Measurements from ENCODE around the gene GAL3ST2.

Gene GAL3ST2

GRCh38 chr2:241762321-241762932 is 14.2 kb upstream of the GAL3ST2 start:
- Histone ChIP-seq H3K4me1 (peaks cover 17% of the 10 kb centered on the region), H3K36me3 (peaks cover 9% of the 10 kb centered on the region), H3K4me3 (ENCODE audit: low read depth, low read length) (no peak overlapping the region; the same call in 1 of the 2 replicates), H3K9me3 (no peaks in the 10 kb centered on the region), H3K27me3 (no peaks in the 10 kb centered on the region)
- no peak for TF ChIP-seq CTCF (IDR thresholded peaks at IDR 0.05; ENCODE audit: low read depth, low read length)
- peak; percentile 23 for DNase-seq

GRCh38 chr2:241762933-241763369 is 13.7 kb upstream of the GAL3ST2 start:
- peaks cover 9% of the 10 kb centered on the region for H3K36me3 ChIP-seq
- DNase-seq = peak; percentile 15
- no peaks in the 10 kb centered on the region for H3K9me3 ChIP-seq
- H3K4me3 ChIP-seq (ENCODE audit: low read depth, low read length) = no peak overlapping the region; the same call in 1 of the 2 replicates
- no peak for TF ChIP-seq CTCF (IDR thresholded peaks at IDR 0.05; ENCODE audit: low read depth, low read length)
- H3K27me3 ChIP-seq = no peaks in the 10 kb centered on the region
- peaks cover 19% of the 10 kb centered on the region for H3K4me1 ChIP-seq

- Histone ChIP-seq H3K4me1 (peaks cover 26% of the 10 kb centered on the region), H3K27me3 (no peaks in the 10 kb centered on the region), H3K4me3 (ENCODE audit: low read depth, low read length) (no peak overlapping the region), H3K9me3 (no peaks in the 10 kb centered on the region), H3K36me3 (peaks cover 9% of the 10 kb centered on the region)
- TF ChIP-seq CTCF (IDR thresholded peaks at IDR 0.05; ENCODE audit: low read depth, low read length) = no peak
- DNase-seq = no peak
Measured at GRCh38 chr2:241763551-241764274, 12.9 kb upstream of the GAL3ST2 start.

GRCh38 chr2:241764275-241765241 is 12.1 kb upstream of the GAL3ST2 start:
- peak; percentile 58 for DNase-seq
- no peak for TF ChIP-seq CTCF (IDR thresholded peaks at IDR 0.05; ENCODE audit: low read depth, low read length)
- Histone ChIP-seq H3K4me3 (ENCODE audit: low read depth, low read length) (no peak overlapping the region), H3K4me1 (peaks cover 28% of the 10 kb centered on the region), H3K27me3 (no peaks in the 10 kb centered on the region), H3K36me3 (peaks cover 5% of the 10 kb centered on the region), H3K9me3 (no peaks in the 10 kb centered on the region)

GRCh38 chr2:241767464-241768250 is 9.0 kb upstream of the GAL3ST2 start:
- Histone ChIP-seq H3K9me3 (no peaks in the 10 kb centered on the region), H3K27me3 (no peaks in the 10 kb centered on the region), H3K36me3 (no peaks in the 10 kb centered on the region; the same call in 1 of the 2 replicates), H3K4me1 (peaks cover 27% of the 10 kb centered on the region), H3K4me3 (ENCODE audit: low read depth, low read length) (no peak overlapping the region)
- TF ChIP-seq CTCF (IDR thresholded peaks at IDR 0.05; ENCODE audit: low read depth, low read length) = no peak
- DNase-seq = peak; percentile 85
